GM12891 (cell line): ENCODE results near the gene SMAD3.

ENCODE experiments used
- DNase-seq: peaks from one replicate; pipeline ENCODE4 v3.0.0; 2011; ENCODE audit warnings: low spot score; ENCODE audit not compliant: insufficient read length
- FAIRE-seq: peaks from 2 replicates; lab custom pipeline; 2011; peaks lifted over from hg19 to GRCh38; lab: Jason Lieb, UNC
- PAX5 ChIP-seq: IDR thresholded peaks from 2 replicates; pipeline ENCODE4 v1.6.1; 2011; ENCODE audit warnings: low read length, moderate library complexity, mild to moderate bottlenecking; ENCODE audit not compliant: insufficient read depth, severe bottlenecking
- POLR2A ChIP-seq: IDR thresholded peaks from 2 replicates; pipeline ENCODE4 v1.6.1; 2011; ENCODE audit warnings: low read depth, low read length, control low read depth
- POLR2AphosphoS5 ChIP-seq: IDR thresholded peaks from 2 replicates; pipeline ENCODE4 v1.6.1; 2011; ENCODE audit warnings: low read depth, low read length, control low read depth
- POU2F2 ChIP-seq: IDR thresholded peaks from 2 replicates; pipeline ENCODE4 v1.6.1; 2011; ENCODE audit warnings: low read depth, mild to moderate bottlenecking, control low read depth, low read length, moderate library complexity
- SPI1 ChIP-seq: IDR thresholded peaks from 2 replicates; pipeline ENCODE4 v1.6.1; 2011; ENCODE audit warnings: low read depth, low read length, control low read depth
- TAF1 ChIP-seq: IDR thresholded peaks from 2 replicates; pipeline ENCODE4 v1.6.1; 2011; ENCODE audit warnings: low read depth, low read length, control low read depth

SMAD3 gene

DNA sequence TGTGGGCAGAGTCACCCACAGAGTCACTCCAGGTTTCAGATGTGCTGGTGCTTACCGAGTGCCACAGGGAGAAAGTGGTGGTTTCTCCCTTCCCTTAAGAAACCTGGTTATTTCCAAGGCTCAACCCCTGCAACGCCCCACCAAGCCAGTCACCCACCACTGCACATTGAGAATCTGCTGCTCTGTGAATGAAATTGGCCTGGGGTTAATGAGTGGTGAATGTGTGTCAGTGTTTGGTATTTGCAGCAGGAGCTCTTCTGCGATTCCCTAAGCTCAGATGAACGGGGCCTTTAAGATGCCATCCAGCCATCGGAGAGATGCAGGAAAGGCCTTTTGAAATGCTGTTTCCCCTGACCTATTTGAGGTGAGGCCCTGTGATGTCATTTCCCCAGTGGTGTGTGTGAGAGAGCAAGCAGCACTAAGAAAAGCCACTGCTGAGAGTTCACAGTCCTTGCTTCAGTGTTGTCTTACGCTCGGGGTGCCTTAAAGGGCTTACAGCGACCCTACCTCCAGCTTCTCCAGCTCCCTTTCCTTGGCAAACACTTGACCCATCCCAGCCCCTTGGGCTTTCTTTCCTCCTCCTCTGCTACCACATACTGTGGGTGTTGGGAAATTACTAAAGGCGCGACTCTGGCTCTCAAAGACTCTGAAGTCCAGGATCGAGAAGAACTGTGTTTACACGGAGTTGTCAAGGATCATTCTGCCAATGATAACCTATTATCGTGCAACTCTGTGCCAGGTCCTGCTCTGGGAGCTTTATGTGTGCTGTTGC is 68.9 kb downstream of the SMAD3 start:
- no peak for DNase-seq
- FAIRE-seq, result peak; percentile 85
- no peak for TF ChIP-seq SPI1
- 0 out of 2 replicates have a peak, but pooled peaks have one; percentile 47 for TF ChIP-seq POLR2AphosphoS5
- TF ChIP-seq POU2F2, result no peak
- peak; percentile 72; the same call in 1 of the 2 replicates for TF ChIP-seq TAF1
- peak; percentile 79 for TF ChIP-seq POLR2A
- no peak for TF ChIP-seq PAX5

DNA sequence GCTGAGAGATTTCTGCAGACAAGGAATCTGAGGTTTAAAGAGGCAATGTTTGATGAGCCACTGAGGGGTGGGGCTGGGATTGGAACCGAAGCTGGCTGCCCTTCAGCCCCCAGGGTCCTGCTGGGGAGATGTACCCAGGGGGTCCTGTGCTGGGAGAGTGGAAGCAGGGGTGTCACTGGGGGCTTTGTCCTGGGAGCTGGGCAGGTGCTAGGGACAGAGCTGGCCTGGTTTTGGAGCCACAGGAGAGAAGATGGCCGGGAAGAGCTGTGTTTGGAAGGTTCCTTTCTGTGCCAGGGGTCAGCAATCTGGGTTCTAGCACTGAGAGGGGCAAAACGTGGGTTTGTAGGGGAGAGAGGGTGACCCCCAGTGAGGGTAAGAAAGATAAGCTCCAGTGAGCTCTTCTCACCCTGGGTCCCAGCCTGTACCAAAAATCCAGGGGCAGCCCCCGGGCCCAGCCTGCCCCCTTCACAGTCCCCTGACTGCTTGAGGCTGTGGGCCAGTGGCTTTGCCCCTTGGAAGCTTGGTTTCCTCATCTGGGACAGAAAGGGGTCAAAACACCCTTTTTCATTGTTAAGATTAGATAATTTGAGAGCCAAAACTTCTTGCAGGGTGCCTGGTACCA is 69.6 kb downstream of the SMAD3 start:
- no peak for FAIRE-seq
- DNase-seq, result no peak
- TF ChIP-seq SPI1, result no peak
- no peak for TF ChIP-seq TAF1
- TF ChIP-seq POU2F2, result no peak
- no peak for TF ChIP-seq POLR2AphosphoS5
- TF ChIP-seq PAX5, result no peak
- TF ChIP-seq POLR2A, result no peak

DNA sequence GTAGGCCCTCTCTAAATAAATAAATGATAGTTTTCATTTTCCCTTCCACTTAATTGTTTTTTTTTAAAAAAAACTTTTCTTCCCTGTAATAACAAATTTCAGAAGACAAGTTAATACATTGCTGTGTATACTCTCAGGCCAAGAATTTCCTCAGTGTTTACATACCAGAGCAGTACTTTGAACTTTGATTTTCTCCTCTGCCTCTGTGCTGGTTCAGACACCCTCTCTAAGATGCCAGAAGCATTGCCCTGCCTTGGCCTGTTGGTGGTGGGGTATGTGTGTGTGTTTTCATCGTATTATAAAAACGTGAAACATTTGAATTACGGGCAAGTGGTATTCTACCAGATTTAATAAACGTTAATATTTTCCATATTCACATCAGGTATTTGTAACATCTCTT is 70.1 kb downstream of the SMAD3 start:
- FAIRE-seq (no peak), DNase-seq (no peak)
- TF ChIP-seq PAX5, result no peak
- TF ChIP-seq SPI1, result no peak
- TF ChIP-seq POLR2A, result no peak
- TF ChIP-seq TAF1, result no peak
- TF ChIP-seq POLR2AphosphoS5, result no peak
- no peak for TF ChIP-seq POU2F2

DNA sequence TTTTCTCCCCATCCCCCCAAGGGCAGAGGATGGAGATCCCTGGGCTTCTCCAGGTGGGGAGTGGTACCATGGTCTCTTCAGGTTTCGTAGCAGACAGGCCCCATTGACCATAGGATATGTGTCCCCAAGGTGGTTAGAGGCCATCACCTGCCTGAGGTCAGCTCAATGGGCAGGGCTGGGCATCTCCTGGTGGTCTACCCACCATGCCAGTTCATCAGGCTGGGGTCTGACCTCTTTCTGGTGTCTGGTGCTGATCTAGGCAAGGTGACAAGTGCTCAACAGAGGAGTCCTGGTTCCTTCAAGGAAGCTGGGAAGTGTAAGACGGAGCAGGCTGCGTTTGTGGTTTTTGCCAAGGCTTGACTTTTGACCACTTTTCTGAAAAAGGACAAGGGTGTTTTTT is 71.4 kb downstream of the SMAD3 start:
- TF ChIP-seq TAF1 (no peak), POLR2AphosphoS5 (no peak), POLR2A (no peak), PAX5 (no peak)
- DNase-seq (no peak), FAIRE-seq (no peak)

GRCh38 chr15:67137319-67137718 is 71.9 kb downstream of the SMAD3 start:
- no peak for FAIRE-seq
- TF ChIP-seq POU2F2 (peak; percentile 67; the same call in 1 of the 2 replicates), SPI1 (no peak), POLR2AphosphoS5 (no peak)
- DNase-seq, result no peak

DNA sequence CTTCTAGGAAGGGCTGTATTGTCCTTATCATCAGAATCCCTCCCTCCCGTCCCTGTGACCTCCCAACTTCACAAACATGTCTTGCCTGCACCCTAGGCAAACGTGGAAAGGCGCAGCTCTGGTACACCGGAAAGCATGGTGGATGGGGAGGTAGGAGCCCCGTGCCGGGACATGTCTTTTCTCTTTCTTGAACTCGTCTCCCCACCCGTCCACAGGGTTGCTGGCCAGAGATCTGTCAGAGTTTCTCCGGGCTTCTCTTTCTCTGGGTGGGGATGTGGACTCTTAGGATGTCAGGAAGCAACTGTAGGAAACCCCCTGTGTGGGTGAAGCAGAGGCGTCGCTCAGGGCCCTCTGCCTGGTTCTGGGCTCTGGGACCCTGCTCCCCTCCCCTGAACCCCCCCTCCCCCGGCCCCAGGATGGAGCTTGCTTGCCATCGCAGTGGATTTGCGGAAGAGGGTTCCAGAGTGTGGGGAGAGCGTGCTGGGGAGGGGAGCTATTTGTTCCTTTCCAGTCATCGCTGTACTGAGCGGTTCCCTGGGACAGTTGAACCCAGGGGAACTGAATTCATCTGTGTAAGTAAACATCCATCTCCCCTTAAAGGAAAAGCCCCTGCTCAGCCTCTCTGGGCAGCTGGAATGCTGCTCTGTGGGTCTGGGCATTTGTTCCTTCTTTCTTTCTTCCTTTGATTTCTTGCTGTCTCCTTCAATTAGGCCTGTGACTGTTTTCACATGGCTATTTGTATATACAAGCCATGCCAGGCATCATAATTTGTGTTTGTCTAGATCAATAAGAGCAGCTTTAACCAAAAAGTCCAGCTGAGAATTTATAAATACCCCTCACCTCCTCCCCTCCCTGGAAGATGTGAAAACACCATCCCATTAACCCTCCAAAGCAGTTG is 72.8 kb downstream of the SMAD3 start:
- TF ChIP-seq PAX5 (no peak), POU2F2 (no peak), POLR2A (no peak), POLR2AphosphoS5 (no peak), SPI1 (no peak)
- DNase-seq, result no peak
- FAIRE-seq, result no peak

- no peak for DNase-seq
- no peak for FAIRE-seq
- TF ChIP-seq POLR2AphosphoS5 (no peak), TAF1 (no peak), POLR2A (no peak), POU2F2 (no peak), SPI1 (no peak), PAX5 (no peak)
Measured at GRCh38 chr15:67138891-67139855, 73.8 kb downstream of the SMAD3 start.

GRCh38 chr15:67140078-67140833 is 74.9 kb downstream of the SMAD3 start:
- TF ChIP-seq POU2F2, result no peak
- TF ChIP-seq POLR2AphosphoS5, result no peak
- 0 out of 2 replicates have a peak, but pooled peaks have one; percentile 8 for TF ChIP-seq SPI1
- FAIRE-seq, result no peak
- no peak for DNase-seq
